Mucosa of rectum (tissue), 2 donors: Measurements from ENCODE around the gene CDC25A.

Experiments
- H3K27ac ChIP-seq, 2 donors: one replicate each; pipeline ENCODE4 v1.7.0; 2013; ENCODE audit warnings: inconsistent platforms in 2 of 2, low read depth in 2 of 2, low read length in 2 of 2
- H3K27me3 ChIP-seq, 2 donors: one replicate each; pipeline ENCODE4 v1.7.0; 2013; ENCODE audit warnings: low read length in 2 of 2; ENCODE audit not compliant: control insufficient read depth in 2 of 2, insufficient read depth in 2 of 2
- H3K36me3 ChIP-seq, 2 donors: one replicate each; pipeline ENCODE4 v1.7.0; 2013; ENCODE audit warnings: low read length in 2 of 2; ENCODE audit not compliant: control insufficient read depth in 2 of 2, insufficient read depth in 2 of 2
- H3K4me1 ChIP-seq, 2 donors: one replicate each; pipeline ENCODE4 v1.7.0; 2013; ENCODE audit warnings: low read length in 2 of 2, mild to moderate bottlenecking in 1 of 2; ENCODE audit not compliant: control insufficient read depth in 2 of 2, insufficient read depth in 2 of 2
- H3K4me3 ChIP-seq, 2 donors: one replicate each; pipeline ENCODE4 v1.7.0; 2013; ENCODE audit warnings: low read length in 2 of 2
- H3K9ac ChIP-seq, 2 donors: one replicate each; pipeline ENCODE4 v1.7.0; 2013; ENCODE audit warnings: low read length in 2 of 2, low read depth in 1 of 2, mild to moderate bottlenecking in 1 of 2
- H3K9me3 ChIP-seq, 2 donors: one replicate each; pipeline ENCODE4 v1.7.0; 2013; ENCODE audit warnings: low read length in 2 of 2; ENCODE audit not compliant: control insufficient read depth in 2 of 2
- donor health status: healthy.
- donor health status: Normal muscosa, but diverticular disease.

Gene CDC25A

DNA sequence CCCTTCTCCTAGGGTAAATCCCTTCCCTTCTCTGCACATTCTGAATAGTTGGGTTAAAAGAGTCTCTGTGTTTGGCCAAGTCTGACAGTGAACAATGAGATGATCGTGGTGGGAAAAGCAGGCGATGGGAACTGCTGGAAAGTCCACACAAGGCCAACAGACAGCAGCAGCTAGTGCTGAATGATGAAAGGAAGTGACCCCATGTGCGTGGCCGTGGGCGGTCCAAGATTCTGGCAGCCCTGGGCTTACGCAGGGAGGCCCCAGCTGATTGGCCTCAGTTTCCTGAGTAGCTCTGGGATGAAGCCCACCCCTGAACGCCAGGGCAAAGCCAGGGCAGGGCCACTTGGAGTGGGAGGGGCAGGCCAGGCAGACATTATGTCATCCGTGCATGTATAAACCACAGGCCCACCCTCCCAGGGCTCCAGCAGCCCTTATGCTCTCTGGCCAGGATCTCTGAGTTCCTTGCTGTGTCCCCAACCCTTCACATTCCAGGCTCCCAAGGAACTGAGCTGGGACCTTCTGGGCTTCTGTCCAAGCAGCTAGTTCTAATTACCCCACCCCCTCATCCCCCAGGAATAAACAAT is 57.8 kb downstream of the CDC25A start:
- Histone ChIP-seq H3K9me3 (no peaks in the 10 kb centered on the region), H3K4me3 (no peak overlapping the region), H3K9ac (no peak overlapping the region), H3K27me3 (no peaks in the 10 kb centered on the region), H3K27ac (peak overlapping the region; percentile 68 to 69), H3K4me1 (peaks cover 4% of the 10 kb centered on the region in 2 donors), H3K36me3 (no peaks in the 10 kb centered on the region)

DNA sequence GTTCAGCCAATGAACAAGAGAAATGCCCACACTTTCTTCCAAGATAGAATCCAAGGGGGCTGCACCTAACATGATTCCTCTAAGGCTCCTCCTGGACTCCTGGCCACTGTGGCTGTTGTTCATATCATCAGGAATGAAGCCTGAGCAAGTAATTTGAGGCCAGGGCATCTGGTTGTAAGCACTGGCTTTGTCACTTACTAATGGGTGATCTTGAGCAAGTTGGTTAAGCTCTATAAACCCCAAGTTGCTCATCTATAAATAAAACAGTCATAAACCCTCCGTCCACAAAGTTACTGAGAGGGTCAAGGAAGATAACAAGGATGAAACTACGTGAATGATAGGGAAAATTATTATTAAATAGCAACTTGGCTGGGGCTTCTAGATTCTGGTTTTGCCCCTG is 58.3 kb downstream of the CDC25A start:
- H3K9ac ChIP-seq, result no peak overlapping the region
- no peaks in the 10 kb centered on the region for H3K36me3 ChIP-seq

DNA sequence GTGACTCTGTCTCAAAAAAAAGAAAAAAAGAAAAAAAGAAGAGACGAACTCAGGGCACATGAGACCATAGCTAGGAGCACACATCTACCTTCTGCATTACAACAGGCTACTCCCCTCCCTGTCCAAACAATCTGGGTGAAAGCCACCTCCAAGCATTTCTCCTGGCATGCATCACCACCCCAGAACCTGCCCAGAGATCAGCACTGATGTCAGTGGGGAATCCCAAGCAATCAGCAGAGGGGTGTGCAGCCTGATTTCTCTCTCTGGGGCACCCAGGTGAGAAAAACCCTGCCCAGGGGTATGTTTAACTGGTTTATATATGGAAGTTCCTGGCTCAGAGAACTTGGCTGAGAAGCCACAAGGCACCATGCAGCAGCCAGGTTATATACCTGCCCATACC is 59.4 kb downstream of the CDC25A start:
- H3K27ac ChIP-seq, result no peak overlapping the region
- H3K27me3 ChIP-seq, result no peaks in the 10 kb centered on the region
- no peaks in the 10 kb centered on the region for H3K36me3 ChIP-seq
- H3K9ac ChIP-seq, result no peak overlapping the region
- H3K4me3 ChIP-seq, result no peak overlapping the region
- H3K4me1 ChIP-seq, result peaks cover 4% of the 10 kb centered on the region in 2 donors
- no peaks in the 10 kb centered on the region for H3K9me3 ChIP-seq

More for the DNA sequence above, 58.3 kb downstream of the CDC25A start:
- Histone ChIP-seq H3K4me3 (no peak overlapping the region), H3K27me3 (no peaks in the 10 kb centered on the region), H3K4me1 (peaks cover 4% of the 10 kb centered on the region in 2 donors), H3K27ac (peak overlapping the region; percentile 68 to 69), H3K9me3 (no peaks in the 10 kb centered on the region)

DNA sequence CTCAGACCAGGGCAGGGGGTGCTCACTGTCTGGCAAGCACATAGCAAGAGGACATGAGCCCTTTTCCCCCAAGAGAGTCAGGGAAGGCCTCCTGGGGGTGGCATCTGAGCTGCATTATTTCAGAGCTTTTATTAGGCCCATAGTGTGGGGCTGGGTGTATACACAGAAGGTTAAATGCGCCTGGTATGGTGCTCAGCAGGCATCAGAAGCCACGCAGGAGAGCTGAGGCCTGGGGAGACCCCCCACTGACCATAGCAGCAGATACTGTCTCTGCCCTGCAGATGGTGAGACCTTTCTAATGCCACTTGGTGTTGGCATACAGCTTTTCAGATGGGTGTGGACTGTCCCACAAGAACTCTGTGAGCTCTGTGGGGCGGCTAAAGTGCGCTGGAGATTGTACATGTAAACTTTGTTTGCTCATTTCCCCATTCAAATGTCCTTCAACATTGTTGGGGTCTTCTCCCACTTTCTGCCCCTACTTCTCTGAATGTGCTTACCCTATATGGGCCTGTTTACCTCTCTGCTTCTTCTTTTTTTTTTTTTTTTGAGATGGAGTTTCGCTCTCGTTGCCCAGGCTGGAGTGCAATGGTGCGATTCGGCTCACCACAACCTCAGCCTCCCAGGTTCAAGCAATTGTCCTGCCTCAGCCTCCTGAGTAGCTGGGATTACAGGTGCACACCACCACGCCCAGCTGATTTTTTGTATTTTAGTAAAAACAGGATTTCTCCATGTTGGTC is 62.2 kb downstream of the CDC25A start:
- Histone ChIP-seq H3K4me3 (no peak overlapping the region), H3K27ac (no peak overlapping the region), H3K36me3 (no peaks in the 10 kb centered on the region), H3K4me1 (peaks cover 4% of the 10 kb centered on the region in 2 donors), H3K9me3 (no peaks in the 10 kb centered on the region), H3K27me3 (no peaks in the 10 kb centered on the region), H3K9ac (no peak overlapping the region)

DNA sequence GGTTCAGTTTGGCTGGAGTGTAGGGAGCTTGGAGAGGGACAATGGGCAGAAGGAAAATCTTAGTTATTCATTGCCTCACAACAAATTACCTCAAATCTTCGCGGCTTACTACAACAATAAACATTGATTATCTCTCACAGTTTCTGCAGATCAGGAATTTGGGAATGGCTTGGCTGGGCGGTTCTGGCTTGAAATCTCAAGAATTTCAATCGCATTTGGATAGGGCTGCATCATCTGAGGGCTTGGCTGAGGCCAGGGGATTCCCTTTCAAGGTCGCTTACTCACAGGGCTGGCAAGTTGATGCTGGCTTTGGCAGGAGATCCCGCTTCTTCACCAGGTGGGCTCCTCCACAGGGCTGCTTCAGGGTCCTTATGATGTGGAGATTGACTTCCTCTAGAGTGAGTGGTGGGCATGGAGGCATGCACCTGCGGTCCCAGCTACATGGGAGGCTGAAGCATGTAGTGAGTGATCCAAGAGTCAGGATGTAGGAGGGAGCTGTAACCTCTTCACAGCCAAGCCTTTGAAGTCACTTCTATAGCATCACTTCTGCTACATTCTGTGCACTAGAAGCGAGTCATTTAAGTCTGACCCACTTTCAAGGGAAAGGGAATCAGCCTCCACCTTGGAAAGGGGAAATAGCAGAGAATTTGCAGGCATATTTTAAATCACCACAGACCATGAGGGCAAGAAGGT is 63.1 kb downstream of the CDC25A start:
- Histone ChIP-seq H3K4me1 (peaks cover 0 to 4% of the 10 kb centered on the region in 2 donors), H3K27ac (no peak overlapping the region), H3K36me3 (no peaks in the 10 kb centered on the region), H3K9ac (no peak overlapping the region), H3K4me3 (no peak overlapping the region), H3K9me3 (no peaks in the 10 kb centered on the region), H3K27me3 (no peaks in the 10 kb centered on the region)

DNA sequence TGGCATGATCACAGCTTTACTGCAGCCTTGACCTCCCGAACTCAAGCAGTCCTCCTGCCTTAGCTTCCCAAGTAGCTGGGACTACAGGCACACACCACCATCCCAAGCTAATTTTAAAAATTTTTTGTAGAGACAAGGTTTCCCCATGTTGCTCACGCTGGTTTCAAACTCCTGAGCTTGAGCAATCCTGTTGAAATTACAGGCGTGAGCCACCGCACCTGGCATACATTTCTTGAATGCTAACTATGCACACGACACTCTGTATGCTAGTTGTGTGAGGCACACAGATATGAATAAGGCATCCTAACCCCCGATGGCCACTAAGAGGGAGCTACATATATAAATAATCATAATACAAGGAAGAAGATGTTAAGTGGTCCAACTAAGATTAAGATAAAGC is 64.9 kb downstream of the CDC25A start:
- H3K27me3 ChIP-seq, result no peaks in the 10 kb centered on the region

DNA sequence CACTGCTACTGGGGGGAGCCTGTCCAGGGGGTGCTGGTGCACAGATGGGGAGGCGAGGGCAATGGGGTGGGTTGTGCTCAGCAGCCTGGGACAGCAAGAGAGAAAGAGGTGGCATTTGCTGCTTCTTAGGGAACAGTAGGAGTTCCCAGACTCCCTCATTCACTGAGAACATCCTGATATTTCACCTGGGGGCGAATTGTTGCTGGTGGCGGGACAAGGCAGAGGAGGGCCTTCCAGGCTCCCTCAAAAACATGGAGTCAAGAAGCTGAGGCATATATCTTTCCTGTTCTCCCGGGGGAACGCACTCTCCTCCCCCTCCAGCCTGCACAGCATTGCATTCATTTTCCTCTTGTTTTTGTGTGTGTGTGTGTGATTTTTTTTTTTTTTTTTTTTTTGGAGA is 65.7 kb downstream of the CDC25A start:
- H3K9ac ChIP-seq, result no peak overlapping the region
- H3K27me3 ChIP-seq, result no peaks in the 10 kb centered on the region
- H3K4me3 ChIP-seq, result no peak overlapping the region
- H3K36me3 ChIP-seq, result no peaks in the 10 kb centered on the region
- H3K4me1 ChIP-seq, result no peaks in the 10 kb centered on the region
- no peak overlapping the region for H3K27ac ChIP-seq
- no peaks in the 10 kb centered on the region for H3K9me3 ChIP-seq

More for the DNA sequence above, 64.9 kb downstream of the CDC25A start:
- Histone ChIP-seq H3K27ac (no peak overlapping the region), H3K9me3 (no peaks in the 10 kb centered on the region), H3K4me3 (no peak overlapping the region), H3K9ac (no peak overlapping the region), H3K36me3 (no peaks in the 10 kb centered on the region), H3K4me1 (no peaks in the 10 kb centered on the region)

DNA sequence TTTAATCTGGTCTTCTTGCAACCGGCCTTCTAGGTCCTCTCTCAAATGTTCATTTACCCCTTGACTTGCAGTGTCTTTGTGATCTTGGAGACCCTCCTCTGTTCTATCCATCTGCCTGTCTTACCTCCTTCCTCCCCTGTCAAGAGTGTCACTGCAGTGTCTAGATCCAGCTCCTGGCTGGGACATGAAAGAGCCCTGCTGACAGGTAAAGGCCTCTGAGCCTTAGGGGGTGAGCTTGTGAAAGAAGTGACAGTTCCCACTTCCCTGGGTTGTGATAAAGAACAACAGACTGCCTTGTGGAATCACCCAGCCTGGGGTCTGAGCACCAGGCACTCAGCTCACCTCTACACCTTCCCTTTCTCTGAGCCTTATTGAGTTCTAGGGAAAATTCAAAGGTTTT is 68.0 kb downstream of the CDC25A start:
- Histone ChIP-seq H3K27me3 (no peaks in the 10 kb centered on the region), H3K9me3 (no peaks in the 10 kb centered on the region), H3K27ac (no peak overlapping the region), H3K36me3 (no peaks in the 10 kb centered on the region), H3K9ac (no peak overlapping the region), H3K4me1 (no peaks in the 10 kb centered on the region), H3K4me3 (no peak overlapping the region)

DNA sequence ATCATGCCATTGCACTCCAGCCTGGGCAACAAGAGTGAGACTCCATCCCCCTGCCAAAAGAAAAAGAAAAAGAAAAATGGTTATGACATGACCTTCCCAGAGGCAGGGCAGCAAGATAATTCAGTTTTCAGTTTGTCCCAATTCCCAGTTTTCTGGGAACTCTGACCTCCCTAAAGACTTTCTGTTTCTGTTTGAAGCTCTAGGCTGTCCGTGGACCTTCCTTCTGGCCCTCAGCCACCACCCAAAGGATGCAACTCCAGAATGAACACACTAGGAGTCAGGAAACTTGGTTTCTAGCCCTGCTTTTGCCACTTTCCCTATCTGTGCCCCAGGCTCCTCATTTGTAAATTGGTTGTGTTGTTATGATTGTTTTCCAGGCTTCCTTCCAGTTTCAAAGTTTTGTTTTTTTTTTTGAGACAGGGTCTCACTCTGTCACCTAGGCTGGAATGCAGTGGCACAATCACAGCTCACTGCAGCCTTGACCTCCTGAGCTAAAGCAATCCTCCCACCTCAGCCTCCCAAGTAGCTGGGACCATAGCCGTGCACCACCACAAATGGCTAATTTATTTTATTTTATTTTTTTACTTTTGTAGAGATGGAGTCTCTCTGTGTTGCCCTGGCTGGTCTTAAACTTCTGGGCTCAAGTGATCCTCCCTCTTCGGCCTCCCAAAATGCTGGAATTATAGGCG is 68.6 kb downstream of the CDC25A start:
- no peaks in the 10 kb centered on the region for H3K36me3 ChIP-seq
- H3K9me3 ChIP-seq, result no peaks in the 10 kb centered on the region
- H3K27me3 ChIP-seq, result no peaks in the 10 kb centered on the region
- H3K4me3 ChIP-seq, result no peak overlapping the region
- H3K4me1 ChIP-seq, result no peaks in the 10 kb centered on the region
- H3K9ac ChIP-seq, result no peak overlapping the region
- H3K27ac ChIP-seq, result no peak overlapping the region

DNA sequence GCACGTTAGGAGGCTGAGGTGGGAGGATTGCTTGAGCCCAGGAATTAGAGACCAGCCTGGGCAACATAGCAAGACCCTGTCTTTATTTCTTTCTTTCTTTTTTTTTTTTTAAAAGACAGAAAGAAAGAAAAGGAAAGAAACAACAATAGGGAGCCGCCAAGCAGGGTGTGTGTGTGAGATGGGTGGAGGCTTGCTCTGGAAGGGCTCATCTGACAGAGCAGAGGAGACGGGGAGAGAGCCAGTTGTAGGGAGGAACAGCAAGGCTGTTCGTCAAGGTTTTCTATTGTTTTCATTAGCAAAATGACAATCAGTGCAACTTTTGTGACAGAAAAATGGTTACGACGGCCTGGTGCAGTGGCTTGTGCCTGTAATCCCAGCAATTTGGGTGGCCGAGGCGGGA is 69.3 kb downstream of the CDC25A start:
- Histone ChIP-seq H3K4me1 (no peaks in the 10 kb centered on the region), H3K36me3 (no peaks in the 10 kb centered on the region), H3K27ac (no peak overlapping the region), H3K27me3 (no peaks in the 10 kb centered on the region), H3K9me3 (no peaks in the 10 kb centered on the region), H3K9ac (no peak overlapping the region), H3K4me3 (no peak overlapping the region)
